CD4-positive, alpha-beta memory T cell (primary cell): Measurements from ENCODE around the gene GPC5. TPM values are rescaled to one million over a fixed set of nuclear protein-coding genes. Genes with fewer than 3 reads are reported as not detected.
"Not testable (repeated sequence)": the region's sequence is repeated elsewhere in the genome, so short reads cannot be mapped to it uniquely, and the experiment has no call there.

Source experiments
- CTCF ChIA-PET: fragments of 350-600 bp; sonication (Branson Sonifier 250); formaldehyde crosslinking; loops from one replicate; lab custom pipeline; 2021; ENCODE audit warnings: inconsistent platforms; ENCODE audit not compliant: partially characterized antibody; lab: Charles Lee
- POLR2A ChIA-PET: fragments of 350-600 bp; sonication (Branson Sonifier 250); formaldehyde crosslinking; loops from one replicate; lab custom pipeline; 2021; ENCODE audit not compliant: partially characterized antibody; lab: Charles Lee
- DNase-seq, 5 donors: peaks; one replicate each; pipeline versions ENCODE4 v3.0.0 to v3.0.0-alpha.2; 2020 to 2022; ENCODE audit warnings: mixed read lengths in 1 of 5
- H3K27ac ChIP-seq: one replicate; pipeline ENCODE4 v1.7.0; 2013; ENCODE audit warnings: low read depth, low read length
- H3K27me3 ChIP-seq: 2 replicates; pipeline ENCODE4 v1.7.0; 2013; ENCODE audit warnings: mild to moderate bottlenecking, low read length, moderate library complexity; ENCODE audit not compliant: insufficient read depth
- H3K36me3 ChIP-seq: 2 replicates; pipeline ENCODE4 v1.7.0; 2013; ENCODE audit warnings: mild to moderate bottlenecking, low read length, moderate library complexity; ENCODE audit not compliant: insufficient read depth
- H3K4me1 ChIP-seq: 2 replicates; pipeline ENCODE4 v1.7.0; 2013; ENCODE audit warnings: mild to moderate bottlenecking, low read length, moderate library complexity; ENCODE audit not compliant: insufficient read depth
- H3K4me3 ChIP-seq, 2 donors: one replicate each; pipeline ENCODE4 v1.7.0; 2013; ENCODE audit warnings: low read length in 2 of 2, mild to moderate bottlenecking in 1 of 2
- H3K9me3 ChIP-seq, 2 donors: one replicate each; pipeline ENCODE4 v1.7.0; 2013; ENCODE audit warnings: low read length in 2 of 2, control low read depth in 1 of 2; ENCODE audit not compliant: control insufficient read depth in 1 of 2
- H3K27ac Mint-ChIP-seq, 7 donors: one replicate each; pipeline ENCODE4 v1.8.0; 2020 to 2021; ENCODE audit warnings: mixed read lengths in 7 of 7, mild to moderate bottlenecking in 6 of 7, inconsistent platforms in 3 of 7, moderate library complexity in 3 of 7
- H3K27me3 Mint-ChIP-seq, 2 donors: one replicate each; pipeline ENCODE4 v1.8.0; 2020 to 2021; ENCODE audit warnings: mixed read lengths in 2 of 2
- H3K36me3 Mint-ChIP-seq, 2 donors: one replicate each; pipeline ENCODE4 v1.8.0; 2020 to 2021; ENCODE audit warnings: mixed read lengths in 2 of 2, inconsistent platforms in 1 of 2, mild to moderate bottlenecking in 1 of 2
- H3K4me1 Mint-ChIP-seq, 4 donors: one replicate each; pipeline ENCODE4 v1.8.0; 2020 to 2021; ENCODE audit warnings: mixed read lengths in 4 of 4, mild to moderate bottlenecking in 1 of 4
- H3K4me3 Mint-ChIP-seq, 8 donors: one replicate each; pipeline ENCODE4 v1.8.0; 2020 to 2021; ENCODE audit warnings: mixed read lengths in 8 of 8, mild to moderate bottlenecking in 7 of 8, moderate library complexity in 6 of 8, inconsistent platforms in 3 of 8
- H3K9me3 Mint-ChIP-seq, 8 donors: one replicate each; pipeline ENCODE4 v1.8.0; 2020 to 2021; ENCODE audit warnings: mixed read lengths in 8 of 8, mild to moderate bottlenecking in 5 of 8, inconsistent platforms in 3 of 8, moderate library complexity in 1 of 8
- intact Hi-C: fragments of 100-400 bp; cut with micrococcal nuclease; formaldehyde crosslinking; loops from one replicate; pipeline ENCODE4 v1.15.1; 2023
- polyA plus RNA-seq, 2 donors: library from polyadenylated mRNA; unstranded; fragments of 300-500 nt; fragmentation: Illumina TruSeq; gene quantifications; one replicate each; pipeline ENCODE4 v1.2.3, GENCODE V29; 2021
- total RNA-seq, 2 experiments: library from RNA; stranded (reverse); gene quantifications; one replicate each; pipeline ENCODE4 v1.2.3, GENCODE V29; 2021

GPC5 gene
- total and polyA plus RNA-seq, 4 experiments from 2014 or later, result 0.14 TPM; not detected in 3

DNA sequence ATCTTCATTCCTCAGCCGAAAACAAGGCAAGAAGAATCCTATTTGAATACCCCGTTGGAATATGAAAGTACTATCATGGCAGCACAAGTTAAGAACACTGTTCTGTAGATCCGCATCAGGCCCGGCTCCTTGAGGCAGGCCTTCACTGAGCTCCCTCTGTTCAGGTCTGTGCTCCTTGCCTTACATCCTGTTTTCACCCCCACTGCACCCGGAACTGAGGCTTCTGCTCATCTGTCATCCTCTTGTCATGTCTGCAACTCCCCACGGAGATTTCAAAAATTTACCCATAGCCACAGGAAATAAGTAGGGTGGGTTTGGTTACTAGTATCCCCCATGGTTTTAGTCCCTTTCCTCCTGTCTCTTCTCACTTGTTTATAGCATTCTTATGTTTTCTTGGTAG, 861.9 kb downstream of the GPC5 start:
- Histone ChIP-seq H3K4me3 (no peak overlapping the region), H3K4me1 (no peaks in the 10 kb centered on the region), H3K27ac (no peak overlapping the region), H3K9me3 (no peaks in the 10 kb centered on the region), H3K27me3 (no peaks in the 10 kb centered on the region), H3K36me3 (no peaks in the 10 kb centered on the region)
- DNase-seq, result no peak
- Mint-ChIP-seq H3K9me3 (peaks cover 0 to 2% (median 0%) of the 10 kb centered on the region in 8 donors), H3K4me1 (no peaks in the 10 kb centered on the region), H3K4me3 (no peak overlapping the region), H3K27me3 (no peaks in the 10 kb centered on the region), H3K27ac (no peak overlapping the region), H3K36me3 (no peaks in the 10 kb centered on the region)
- intact Hi-C loops, result no loop called here
- POLR2A ChIA-PET, result no interaction called here
- CTCF ChIA-PET, result no interaction called here

DNA sequence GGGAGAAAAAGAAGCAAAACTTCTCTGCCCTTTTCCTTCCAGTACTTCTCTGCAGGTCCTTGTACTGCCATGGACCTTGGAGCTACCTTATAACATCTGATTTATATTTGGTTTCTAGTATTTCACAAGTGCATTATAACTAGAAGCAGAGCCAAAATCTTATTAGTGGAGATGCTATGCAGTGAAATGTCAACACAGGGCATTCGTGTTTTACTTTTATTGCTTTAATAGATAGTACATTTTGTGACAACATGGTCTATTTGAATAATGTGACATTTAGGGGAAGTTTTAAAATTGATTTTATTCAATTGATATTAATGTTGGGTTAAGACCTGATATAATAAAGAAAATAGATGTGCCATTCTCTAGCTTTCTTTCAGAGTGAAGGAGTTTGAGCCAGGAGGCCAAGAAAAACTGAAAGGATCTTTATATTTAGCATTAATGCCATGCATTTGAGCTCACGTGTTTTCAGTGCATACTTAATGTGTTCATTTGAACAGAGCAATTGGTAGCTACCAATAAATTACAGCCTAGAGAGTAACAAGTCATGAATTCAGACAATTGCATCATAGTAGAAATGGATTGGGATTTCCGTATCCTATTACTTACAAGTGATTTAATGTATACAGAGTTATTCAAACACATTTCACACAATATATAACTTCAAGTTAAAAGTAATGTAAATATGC, 863.8 kb downstream of the GPC5 start:
- ChIA-PET CTCF (no interaction called here), POLR2A (no interaction called here)
- H3K27me3 ChIP-seq, result no peaks in the 10 kb centered on the region
- no peaks in the 10 kb centered on the region for H3K36me3 ChIP-seq
- Mint-ChIP-seq H3K36me3 (no peaks in the 10 kb centered on the region), H3K9me3 (peaks cover 0 to 4% (median under 1%) of the 10 kb centered on the region in 8 donors), H3K4me1 (no peaks in the 10 kb centered on the region), H3K4me3 (no peak overlapping the region), H3K27ac (no peak overlapping the region), H3K27me3 (no peaks in the 10 kb centered on the region)
- DNase-seq, result no peak
- no peak overlapping the region for H3K4me3 ChIP-seq
- H3K4me1 ChIP-seq, result no peaks in the 10 kb centered on the region
- H3K9me3 ChIP-seq, result no peaks in the 10 kb centered on the region
- H3K27ac ChIP-seq, result no peak overlapping the region
- intact Hi-C loops, result no loop called here

DNA sequence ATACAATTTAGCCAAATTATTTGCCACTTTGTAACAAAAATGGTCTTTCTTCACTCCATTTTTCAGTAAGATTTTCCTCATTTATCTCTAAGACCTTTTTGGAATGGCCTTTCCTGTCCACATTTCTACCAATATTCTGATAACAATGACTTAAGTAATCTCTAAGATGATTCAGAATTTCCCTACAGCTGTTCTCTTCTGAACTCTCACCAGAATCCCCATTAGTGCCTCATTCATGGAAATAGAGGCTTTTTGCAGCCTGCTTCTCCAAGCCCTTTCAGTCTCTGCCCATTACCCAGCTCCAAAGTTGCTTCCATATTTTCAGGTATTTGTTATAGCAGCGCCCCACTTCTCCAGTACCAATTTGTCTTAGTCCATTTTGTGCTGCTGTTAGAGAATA, 867.0 kb downstream of the GPC5 start:
- POLR2A ChIA-PET, result no interaction called here
- Histone ChIP-seq H3K27ac (no peak overlapping the region), H3K36me3 (no peaks in the 10 kb centered on the region), H3K27me3 (no peaks in the 10 kb centered on the region), H3K4me3 (no peak overlapping the region), H3K9me3 (no peaks in the 10 kb centered on the region), H3K4me1 (no peaks in the 10 kb centered on the region)
- no peak for DNase-seq
- no peaks in the 10 kb centered on the region for H3K36me3 Mint-ChIP-seq
- no peaks in the 10 kb centered on the region for H3K4me1 Mint-ChIP-seq
- no peak overlapping the region for H3K27ac Mint-ChIP-seq
- CTCF ChIA-PET, result no interaction called here
- H3K27me3 Mint-ChIP-seq, result no peaks in the 10 kb centered on the region
- intact Hi-C loops, result no loop called here
- H3K9me3 Mint-ChIP-seq, result peaks cover 0 to 4% (median 2%) of the 10 kb centered on the region in 8 donors
- no peak overlapping the region for H3K4me3 Mint-ChIP-seq

DNA sequence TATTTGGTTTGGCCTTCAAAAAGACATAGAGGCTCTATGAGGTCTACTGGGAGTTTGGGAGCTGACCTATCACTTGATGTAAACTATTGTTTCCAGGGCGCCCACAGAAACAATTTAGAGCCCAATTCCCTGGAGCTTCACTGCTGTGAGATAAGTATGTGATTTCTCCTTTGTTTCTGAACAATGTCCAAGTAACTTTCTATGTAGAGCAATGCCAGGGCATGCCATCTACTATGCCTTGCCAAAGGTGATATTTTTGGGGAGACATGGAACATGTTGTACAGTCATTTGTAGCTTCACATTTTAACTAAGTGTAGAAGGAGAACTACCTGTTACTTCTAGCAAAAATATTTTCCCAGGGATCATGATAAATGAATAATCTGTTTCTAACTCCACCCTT, 872.6 kb downstream of the GPC5 start:
- no peak overlapping the region for H3K4me3 ChIP-seq
- intact Hi-C loops, result no loop called here
- H3K4me1 ChIP-seq, result no peaks in the 10 kb centered on the region
- H3K9me3 Mint-ChIP-seq, result peaks cover 0 to 6% (median 3%) of the 10 kb centered on the region in 8 donors
- H3K27ac Mint-ChIP-seq, result no peak overlapping the region
- ChIA-PET POLR2A (no interaction called here), CTCF (no interaction called here)
- no peaks in the 10 kb centered on the region for H3K9me3 ChIP-seq
- H3K27me3 Mint-ChIP-seq, result no peaks in the 10 kb centered on the region
- H3K4me1 Mint-ChIP-seq, result no peaks in the 10 kb centered on the region
- no peaks in the 10 kb centered on the region for H3K36me3 Mint-ChIP-seq
- DNase-seq, result no peak
- no peaks in the 10 kb centered on the region for H3K36me3 ChIP-seq
- no peaks in the 10 kb centered on the region for H3K27me3 ChIP-seq
- no peak overlapping the region for H3K4me3 Mint-ChIP-seq
- no peak overlapping the region for H3K27ac ChIP-seq

DNA sequence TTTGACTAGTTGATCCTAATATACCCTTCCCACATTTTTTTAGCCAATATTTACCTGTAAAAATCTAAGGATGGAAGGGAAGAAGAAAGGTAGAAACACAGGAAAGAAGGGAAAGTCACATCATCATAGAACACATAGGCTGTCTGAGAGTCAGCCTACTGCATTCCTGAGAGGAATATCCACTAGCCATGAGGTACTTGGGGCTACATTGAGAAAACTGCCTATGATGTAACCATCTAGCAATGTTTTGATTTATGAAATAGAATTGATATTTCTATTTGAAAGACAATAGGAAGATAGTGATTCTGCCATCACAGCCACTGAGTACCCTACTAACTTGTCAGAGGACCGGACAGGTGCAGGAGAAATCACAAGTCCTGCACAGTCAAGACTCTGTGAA, 873.8 kb downstream of the GPC5 start:
- Mint-ChIP-seq H3K27ac (no peak overlapping the region), H3K4me1 (no peaks in the 10 kb centered on the region), H3K9me3 (peaks cover 0 to 6% (median 2%) of the 10 kb centered on the region in 8 donors), H3K36me3 (no peaks in the 10 kb centered on the region), H3K27me3 (no peaks in the 10 kb centered on the region), H3K4me3 (no peak overlapping the region)
- no peaks in the 10 kb centered on the region for H3K9me3 ChIP-seq
- H3K4me3 ChIP-seq, result no peak overlapping the region
- ChIA-PET CTCF (no interaction called here), POLR2A (no interaction called here)
- H3K27ac ChIP-seq, result no peak overlapping the region
- intact Hi-C loops, result no loop called here
- H3K4me1 ChIP-seq, result no peaks in the 10 kb centered on the region
- DNase-seq, result no peak
- no peaks in the 10 kb centered on the region for H3K36me3 ChIP-seq
- H3K27me3 ChIP-seq, result no peaks in the 10 kb centered on the region

DNA sequence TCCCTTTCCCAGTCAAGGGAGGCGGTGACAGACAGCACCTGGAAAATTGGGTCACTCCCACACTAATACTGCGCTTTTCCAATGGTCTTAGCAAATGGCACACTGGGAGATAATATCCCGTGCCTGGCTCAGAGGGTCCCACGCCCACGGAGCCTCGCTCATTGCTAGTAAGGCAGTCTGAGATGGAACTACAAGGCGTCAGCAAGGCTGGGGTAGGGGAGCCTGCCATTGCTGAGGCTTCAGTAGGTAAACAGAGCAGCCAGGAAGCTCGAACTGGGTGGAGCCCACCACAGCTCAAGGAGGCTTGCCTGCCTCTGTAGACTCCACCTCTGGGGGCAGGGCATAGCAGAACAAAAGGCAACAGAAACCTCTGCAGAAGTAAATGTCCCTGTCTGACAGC, 882.6 kb downstream of the GPC5 start:
- POLR2A ChIA-PET, H3K4me1 ChIP-seq, H3K36me3 Mint-ChIP-seq, DNase-seq, CTCF ChIA-PET, H3K27me3 ChIP-seq, H3K36me3 ChIP-seq, intact Hi-C loops, H3K4me3 Mint-ChIP-seq, H3K27me3 Mint-ChIP-seq, H3K4me3 ChIP-seq, H3K27ac Mint-ChIP-seq, H3K27ac ChIP-seq, H3K4me1 Mint-ChIP-seq, H3K9me3 ChIP-seq: not testable (repeated sequence)
- H3K9me3 Mint-ChIP-seq, result peaks cover 0 to 30% (median 9%) of the 10 kb centered on the region in 8 donors

DNA sequence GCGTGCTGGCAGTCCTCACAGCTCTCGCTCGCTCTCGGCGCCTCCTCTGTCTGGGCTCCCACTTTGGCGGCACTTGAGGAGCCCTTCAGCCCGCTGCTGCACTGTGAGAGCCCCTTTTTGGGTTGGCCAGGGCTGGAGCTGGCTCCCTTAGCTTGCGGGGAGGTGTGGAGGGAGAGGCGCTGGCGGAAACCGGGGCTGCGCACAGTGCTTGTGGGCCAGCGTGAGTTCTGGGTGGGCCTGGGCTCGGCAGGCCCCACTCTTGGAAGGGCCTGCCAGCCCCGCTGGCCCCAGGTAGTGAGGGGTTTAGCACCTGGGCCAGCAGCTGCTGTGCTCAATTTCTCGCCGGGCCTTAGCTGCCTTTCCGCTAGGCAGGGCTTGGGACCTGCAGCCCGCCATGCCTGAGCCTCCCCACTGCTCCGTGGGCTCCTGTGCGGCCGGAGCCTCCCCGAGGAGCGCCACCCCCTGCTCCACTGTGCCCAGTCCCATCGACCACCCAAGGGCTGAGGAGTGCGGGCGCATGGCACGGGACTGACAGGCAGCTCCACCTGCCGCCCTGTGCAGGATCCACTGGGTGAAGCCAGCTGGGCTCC, 892.4 kb downstream of the GPC5 start:
- H3K4me3 ChIP-seq, H3K27ac ChIP-seq, POLR2A ChIA-PET, H3K27ac Mint-ChIP-seq, H3K4me1 ChIP-seq, H3K4me3 Mint-ChIP-seq, intact Hi-C loops, DNase-seq, H3K4me1 Mint-ChIP-seq, H3K9me3 ChIP-seq, H3K27me3 ChIP-seq, H3K36me3 Mint-ChIP-seq, H3K36me3 ChIP-seq, H3K27me3 Mint-ChIP-seq, CTCF ChIA-PET: not testable (repeated sequence)
- peaks cover 4 to 40% (median 19%) of the 10 kb centered on the region in 8 donors for H3K9me3 Mint-ChIP-seq
